Epithelial cell of prostate (primary cell): ENCODE results near the gene ANKUB1.
"Not testable (repeated sequence)": the region's sequence is repeated elsewhere in the genome, so short reads cannot be mapped to it uniquely, and the experiment has no call there.

ENCODE experiments used
- DNase-seq: peaks from one replicate; pipeline ENCODE4 v3.0.0-alpha.2; 2011; ENCODE audit warnings: low read depth, low spot score
- H3K27ac ChIP-seq: fragments of 450-650 bp; 2 replicates; pipeline ENCODE4 v1.5.1; 2017; ENCODE audit warnings: mild to moderate bottlenecking

The ANKUB1 gene, protein sequence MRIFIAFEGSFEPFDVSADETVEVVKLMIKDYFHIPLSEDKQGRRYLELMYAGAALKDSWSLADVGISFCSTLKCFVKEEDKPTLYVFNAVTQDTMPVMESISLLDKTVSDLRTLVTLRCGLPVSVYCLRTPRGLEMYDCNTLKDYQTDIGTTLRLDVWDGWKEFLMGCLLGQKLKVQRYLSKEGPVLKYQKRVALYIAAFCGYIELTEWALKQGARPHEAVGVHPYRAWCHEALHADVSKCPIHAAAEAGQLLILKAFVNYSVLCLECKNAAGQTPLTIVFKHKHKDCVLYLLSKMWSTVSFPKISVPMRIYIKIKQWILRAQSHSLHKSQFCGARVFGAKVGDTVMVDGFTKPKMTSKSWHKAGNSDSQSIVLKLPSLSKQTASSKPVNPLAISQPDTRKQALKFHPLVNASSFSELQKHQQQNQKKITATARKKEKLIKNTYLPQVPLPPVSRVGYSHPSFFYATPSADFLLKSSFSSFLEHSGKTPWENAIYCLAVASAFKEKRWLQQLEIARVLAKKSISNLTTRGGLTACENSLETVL

DNA sequence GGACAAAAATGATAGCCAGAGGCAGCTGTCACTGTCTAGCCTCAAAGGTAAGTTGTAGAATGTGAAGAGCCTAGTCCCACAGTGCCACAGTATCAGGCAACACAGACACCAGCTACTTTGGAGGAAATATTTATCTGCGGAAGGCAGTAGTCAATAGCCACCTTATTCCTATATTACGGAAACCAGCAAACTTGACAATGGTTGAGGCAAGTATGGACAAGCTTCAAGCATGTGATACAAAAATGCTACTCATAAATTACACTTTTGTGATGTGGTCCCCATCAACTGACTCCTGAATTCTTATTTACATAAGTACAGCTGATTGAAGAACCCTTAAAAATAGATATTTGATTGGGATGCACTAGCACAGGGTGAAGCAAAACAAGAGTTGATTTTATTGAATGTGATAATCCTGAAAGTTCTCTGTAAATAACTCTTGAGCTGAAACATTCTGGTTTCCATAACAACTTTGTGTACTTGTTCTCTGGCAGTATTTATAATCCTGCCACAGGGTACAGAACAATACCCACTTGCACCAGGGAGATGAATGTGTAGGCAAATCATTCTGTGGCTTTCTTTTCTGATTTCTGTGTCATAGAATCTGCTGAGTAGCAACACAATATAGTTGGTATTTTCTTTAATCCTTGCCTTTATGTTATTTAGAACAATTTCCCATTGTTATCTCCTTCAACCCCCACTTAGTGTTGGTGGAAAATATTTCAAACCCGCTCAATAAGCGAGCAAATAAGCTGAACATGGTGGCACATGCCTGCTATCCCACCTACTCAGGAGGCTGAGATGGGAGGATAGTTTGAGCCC lies at the start of gene ANKUB1:
ANKUB1 (minus strand) TSS at position 103 of the 819 bp plus-strand sequence. CDS start 188 bp downstream, outside the sequence.
- DNase-seq: no peak
- peak within 1 kb of the TSS; percentile 45 for H3K27ac ChIP-seq

DNA sequence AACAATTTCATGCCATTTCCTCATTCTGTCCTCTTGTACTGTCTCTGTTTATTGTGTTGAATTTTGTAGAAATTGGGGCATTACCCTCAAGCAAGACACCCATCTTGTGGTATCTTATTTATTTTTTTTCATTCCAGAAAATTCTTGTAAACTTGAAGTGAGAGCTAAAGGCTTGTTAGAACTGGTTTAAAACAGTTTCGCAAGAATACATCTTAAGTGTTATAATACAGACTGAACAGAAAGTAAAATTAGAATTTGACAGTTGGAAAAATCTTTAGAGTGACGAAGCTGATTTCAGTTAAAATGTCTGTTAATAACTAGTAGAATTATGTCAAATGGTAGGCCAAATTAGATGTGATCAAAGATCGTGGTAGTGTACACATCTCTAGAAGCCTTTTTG lies 47.5 kb upstream of the ANKUB1 start:
- DNase-seq: no peak
- peak overlapping the region; percentile 26 for H3K27ac ChIP-seq

DNA sequence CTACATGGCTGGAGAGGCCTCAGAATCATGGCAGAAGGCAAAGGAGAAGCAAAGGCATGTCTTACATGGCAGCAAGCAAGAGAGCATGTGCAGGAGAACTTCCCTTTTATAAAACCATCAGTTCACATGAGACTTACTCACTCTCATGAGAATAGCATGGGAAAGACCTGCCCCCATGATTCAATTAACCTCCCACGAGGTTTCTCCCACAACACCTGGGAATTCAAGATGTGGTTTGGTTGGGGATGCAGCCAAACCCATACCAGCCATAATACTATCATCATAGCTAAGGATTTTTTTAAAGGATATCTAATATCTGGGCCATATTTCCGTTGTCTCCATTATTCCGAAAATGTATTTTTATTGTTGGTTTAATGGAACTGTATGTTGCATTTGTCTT lies 47.1 kb upstream of the ANKUB1 start:
- not testable (repeated sequence) for DNase-seq
- peak overlapping the region; percentile 26 for H3K27ac ChIP-seq

DNA sequence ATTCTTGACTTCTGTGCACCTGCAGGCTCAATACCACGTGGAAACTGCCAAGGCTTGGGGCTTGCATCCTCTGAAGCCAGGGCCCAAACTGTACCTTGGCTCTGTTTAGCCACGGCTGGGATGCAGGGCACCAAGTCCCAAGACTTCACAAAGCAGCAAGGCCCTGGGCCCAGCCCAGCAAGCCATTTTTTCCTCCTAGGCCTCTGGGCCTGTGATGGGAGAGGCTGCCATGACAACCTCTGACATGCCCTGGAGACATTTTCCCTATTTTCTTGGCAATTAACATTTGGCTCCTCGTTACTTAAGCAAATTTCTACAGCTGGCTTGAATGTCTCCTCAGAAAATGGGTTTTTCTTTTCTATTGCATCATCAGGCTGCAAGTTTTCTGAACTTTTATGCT lies 46.1 kb upstream of the ANKUB1 start:
- not testable (repeated sequence) for H3K27ac ChIP-seq, DNase-seq

DNA sequence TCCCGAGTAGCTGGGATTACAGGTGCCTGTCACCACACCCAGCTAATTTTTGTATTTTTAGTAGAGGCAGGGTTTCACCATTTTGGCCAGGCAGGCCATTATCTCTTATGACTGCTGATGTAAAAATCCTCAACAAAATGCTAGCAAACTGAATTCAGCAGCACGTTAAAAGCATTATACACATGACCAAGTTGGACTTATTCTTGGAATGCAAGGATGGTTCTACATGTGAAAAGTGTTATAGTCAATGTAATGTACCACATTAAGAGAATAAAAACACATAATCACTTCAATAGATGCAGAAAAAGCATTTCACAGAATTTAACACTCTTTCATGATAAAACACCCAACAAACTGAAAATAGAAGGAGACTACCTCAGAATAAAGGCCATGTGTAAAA lies 40.9 kb upstream of the ANKUB1 start:
- no peak for DNase-seq

DNA sequence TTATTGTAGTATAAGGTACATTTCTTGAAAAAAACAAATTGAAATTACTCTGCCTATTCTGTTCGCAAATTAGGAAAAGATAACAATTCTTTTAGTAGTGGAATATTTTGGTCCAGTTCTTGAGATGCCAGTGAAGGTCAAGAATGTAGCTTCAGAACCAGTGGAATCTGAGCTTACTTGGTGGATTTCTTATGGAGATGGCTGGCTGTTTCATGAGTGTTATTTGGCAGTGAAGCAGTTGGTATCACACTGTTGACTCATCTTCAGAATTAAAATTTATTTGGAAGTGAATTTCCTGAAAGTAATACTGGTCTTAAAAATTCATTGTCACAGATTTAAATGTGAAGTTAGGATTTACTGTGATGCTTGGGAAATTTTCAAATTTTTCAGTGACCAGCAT lies 39.7 kb upstream of the ANKUB1 start:
- DNase-seq: no peak
- H3K27ac ChIP-seq: no peak overlapping the region

More for the DNA sequence above, 40.9 kb upstream of the ANKUB1 start:
- H3K27ac ChIP-seq: no peak overlapping the region

DNA sequence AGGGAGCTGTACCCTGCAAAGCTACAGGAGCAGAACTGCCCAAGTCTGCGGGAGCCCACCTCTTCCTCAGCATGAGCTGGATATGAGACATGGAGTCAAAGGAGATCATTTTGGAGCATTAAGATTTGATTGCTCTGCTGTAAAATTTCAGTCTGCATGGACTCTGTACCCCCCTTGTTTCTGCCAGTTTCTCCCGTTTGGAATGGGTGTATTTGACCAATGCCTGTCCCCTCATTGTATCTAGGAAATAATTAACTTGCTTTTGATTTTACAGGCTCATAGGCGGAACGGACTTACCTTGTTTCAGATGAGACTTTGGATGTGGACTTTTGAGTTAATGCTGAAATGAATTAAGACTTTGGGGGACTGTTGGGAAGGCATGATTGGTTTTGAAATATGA lies 39.0 kb upstream of the ANKUB1 start:
- H3K27ac ChIP-seq: no peak overlapping the region

DNA sequence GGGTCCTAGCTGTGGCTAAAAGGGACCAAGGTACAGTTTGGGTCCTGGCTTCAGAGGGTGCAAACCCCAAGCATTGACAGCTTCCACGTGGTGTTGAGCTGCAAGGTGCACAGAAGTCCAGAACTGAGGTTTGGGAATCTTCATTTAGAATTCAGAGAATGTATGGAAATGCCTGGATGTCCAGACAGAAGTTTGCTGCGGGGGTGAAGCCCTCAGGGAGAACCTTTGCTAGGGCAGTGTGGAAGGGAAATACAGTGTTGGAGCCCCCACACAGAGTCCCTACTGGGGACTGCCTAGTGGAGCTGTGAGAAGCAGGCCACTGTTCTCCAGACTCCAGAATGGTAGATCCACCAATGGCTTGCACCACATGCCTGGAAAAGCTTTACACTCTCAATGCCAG lies 38.5 kb upstream of the ANKUB1 start:
- no peak overlapping the region for H3K27ac ChIP-seq
- no peak for DNase-seq

More for the DNA sequence above, 39.0 kb upstream of the ANKUB1 start:
- DNase-seq: no peak

DNA sequence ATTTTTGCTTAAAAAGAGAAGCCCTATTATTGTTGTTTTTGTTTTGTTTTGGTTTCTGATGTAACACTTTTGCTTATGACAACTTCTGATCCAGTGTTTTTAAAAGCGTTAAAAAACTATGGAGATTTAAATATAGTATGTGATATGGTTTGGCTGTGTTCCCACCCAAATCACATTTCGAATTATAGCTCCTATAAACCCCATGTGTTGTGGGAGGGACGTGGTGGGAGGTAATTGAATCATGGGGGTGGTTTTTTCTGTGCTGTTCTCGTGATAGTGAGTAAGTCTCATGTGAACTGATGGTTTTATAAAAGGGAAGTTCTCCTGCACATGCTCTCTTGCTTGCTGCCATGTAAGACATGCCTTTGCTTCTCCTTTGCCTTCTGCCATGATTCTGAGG lies 37.3 kb upstream of the ANKUB1 start:
- not testable (repeated sequence) for DNase-seq, H3K27ac ChIP-seq

DNA sequence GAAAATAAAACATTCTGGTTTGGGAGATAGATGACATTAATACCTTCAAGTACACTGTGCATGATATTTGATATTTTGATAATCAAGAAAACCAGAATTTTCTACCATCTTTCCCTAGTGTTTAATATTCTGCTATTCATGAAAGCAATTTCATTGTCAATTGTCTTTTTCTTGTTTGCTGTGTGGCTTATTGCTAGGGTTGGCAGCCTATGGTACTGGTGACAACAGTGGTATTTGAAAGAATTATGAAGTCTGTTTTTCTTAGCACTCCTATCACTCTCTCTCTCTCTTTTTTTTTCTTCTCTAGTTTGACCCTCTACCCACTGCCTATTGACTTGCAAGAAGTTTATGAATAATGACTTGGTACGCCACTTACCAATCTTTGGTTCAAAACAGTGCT lies 36.0 kb upstream of the ANKUB1 start:
- DNase-seq: no peak
- H3K27ac ChIP-seq: no peak overlapping the region

DNA sequence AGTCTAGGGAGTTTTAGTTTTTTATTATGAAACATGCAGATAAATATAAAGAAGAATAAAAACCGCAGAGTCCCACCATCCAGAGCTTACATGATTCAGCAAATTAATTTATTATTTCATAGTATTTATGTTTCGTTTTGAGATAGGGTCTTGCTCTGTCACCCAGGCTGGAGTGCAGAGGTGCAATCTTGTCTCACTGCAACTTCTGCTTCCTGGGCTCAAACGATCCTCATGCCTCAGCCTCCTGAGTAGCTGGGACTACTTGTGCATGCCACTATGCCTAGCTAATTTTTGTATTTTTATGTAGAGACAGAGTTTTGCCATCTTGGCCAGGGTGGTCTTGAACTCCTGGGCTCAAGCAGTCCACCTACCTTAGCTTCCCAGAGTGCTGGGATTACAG lies 34.3 kb upstream of the ANKUB1 start:
- DNase-seq: no peak
- H3K27ac ChIP-seq: no peak overlapping the region

DNA sequence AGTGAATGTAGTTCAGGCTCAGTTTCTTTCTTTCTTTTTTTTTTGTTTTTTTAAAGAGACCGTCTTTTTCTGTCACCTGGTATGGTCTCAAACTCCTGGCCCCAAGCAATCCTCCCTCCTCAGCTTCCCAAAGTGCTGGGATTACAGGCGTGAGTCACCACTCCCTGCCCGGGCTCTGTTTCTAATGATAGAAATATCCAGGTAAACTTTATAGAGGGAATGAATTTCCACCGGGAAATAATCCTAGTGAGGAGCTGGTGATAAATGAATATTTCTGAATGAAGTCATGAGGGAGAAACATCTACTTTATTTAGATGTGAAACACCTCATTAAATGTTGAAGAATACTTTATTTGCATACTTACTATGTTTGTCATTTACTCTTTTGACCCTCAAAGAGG lies 27.8 kb upstream of the ANKUB1 start:
- peak overlapping the region; percentile 1 for H3K27ac ChIP-seq

DNA sequence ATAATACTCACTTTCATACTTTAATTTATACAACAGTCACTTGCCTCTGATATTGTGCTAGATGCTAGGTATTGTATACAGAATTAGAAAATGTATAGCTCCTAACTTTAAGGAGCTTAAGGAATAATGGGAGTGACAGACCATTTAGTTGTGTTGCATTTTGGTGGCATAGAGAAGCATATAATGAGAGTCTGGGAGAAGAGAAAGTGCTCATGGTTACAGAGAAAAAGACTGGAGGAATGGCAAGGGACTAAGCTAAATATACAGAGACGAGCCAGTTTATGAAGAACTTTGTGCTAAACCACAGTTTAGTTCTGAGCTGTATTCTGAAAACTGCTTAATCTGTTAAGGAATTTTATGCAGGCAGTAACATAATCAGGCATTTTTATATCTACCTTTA lies 27.1 kb upstream of the ANKUB1 start:
- H3K27ac ChIP-seq: no peak overlapping the region
- no peak for DNase-seq

More for the DNA sequence above, 27.8 kb upstream of the ANKUB1 start:
- DNase-seq: no peak

DNA sequence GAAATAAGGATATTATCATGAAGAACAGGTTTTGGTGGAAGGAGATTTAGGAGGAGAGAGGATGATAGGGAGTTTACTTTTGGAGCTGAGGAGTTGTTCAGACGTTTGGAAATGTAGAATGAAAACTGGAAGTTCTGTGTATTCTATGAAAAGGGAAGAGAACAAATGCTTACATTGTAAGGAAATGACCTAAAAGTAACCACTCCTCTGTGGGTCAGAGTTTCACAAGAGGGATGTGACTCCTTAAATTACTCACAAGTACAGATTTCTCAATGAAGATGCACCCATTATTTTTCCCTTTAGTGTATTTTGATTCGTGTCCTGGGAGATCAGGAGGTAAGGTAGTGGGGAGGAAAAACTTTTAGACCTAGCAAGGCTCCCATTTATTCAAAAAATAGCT lies 24.6 kb upstream of the ANKUB1 start:
- DNase-seq: no peak

DNA sequence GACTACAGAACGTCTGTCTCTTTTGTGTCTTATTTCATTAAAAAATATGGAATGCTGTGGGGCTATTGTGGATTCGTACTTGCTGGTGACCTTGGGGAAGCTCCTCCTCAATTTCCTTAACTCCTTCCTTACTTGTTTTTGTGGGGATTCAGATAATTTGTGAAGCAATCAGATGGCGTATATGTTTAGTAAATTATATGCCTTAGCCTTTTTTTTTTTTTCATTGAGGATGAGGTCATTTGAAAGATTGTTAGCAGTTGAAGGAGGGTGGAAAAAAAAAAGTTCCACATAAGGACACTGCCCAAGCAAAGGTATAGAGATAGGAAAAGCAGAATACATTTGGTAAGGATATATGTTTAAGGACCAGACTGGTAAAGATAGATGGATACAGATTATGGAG lies 24.0 kb upstream of the ANKUB1 start:
- peak overlapping the region; percentile 98 for H3K27ac ChIP-seq
- no peak for DNase-seq

More for the DNA sequence above, 24.6 kb upstream of the ANKUB1 start:
- H3K27ac ChIP-seq: peak overlapping the region; percentile 98

DNA sequence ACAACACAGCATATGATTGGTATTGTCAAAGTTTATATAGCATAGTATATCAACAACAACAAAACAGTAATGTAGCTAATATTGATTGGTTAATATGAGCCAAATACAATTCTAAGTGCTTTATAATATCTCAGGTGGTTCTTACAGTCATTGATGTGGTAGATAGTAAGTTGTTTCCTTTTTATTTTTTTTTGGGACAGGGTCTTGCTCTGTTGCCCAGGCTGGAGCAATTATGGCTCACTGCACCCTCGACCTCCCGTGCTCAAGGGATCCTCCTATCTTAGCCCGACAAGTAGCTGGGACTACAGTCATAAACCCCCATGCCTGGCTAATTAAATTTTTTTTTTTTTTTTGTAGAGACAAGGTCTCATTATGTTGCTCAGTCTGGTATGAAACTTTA lies 23.4 kb upstream of the ANKUB1 start:
- DNase-seq: no peak

DNA sequence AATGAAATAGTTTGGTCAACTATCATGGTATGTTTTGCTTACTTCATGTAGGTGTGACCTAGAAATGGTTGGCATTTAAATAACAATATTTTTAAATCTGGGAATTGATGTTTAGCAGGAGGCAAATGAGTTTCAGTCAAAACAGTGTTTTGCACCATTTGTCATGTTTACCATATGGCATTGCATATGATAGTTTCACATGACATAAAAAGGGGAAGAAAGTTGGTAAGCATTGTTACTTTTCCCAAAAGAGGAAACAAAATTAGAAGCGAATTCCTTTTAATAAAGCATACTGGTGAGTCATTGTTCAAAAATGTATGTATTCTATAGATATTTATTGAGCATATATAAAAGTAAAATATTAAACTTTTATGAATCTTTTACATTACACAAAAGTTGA lies 23.0 kb upstream of the ANKUB1 start:
- DNase-seq: no peak
- H3K27ac ChIP-seq: peak overlapping the region; percentile 98

More for the DNA sequence above, 23.4 kb upstream of the ANKUB1 start:
- peak overlapping the region; percentile 98 for H3K27ac ChIP-seq

DNA sequence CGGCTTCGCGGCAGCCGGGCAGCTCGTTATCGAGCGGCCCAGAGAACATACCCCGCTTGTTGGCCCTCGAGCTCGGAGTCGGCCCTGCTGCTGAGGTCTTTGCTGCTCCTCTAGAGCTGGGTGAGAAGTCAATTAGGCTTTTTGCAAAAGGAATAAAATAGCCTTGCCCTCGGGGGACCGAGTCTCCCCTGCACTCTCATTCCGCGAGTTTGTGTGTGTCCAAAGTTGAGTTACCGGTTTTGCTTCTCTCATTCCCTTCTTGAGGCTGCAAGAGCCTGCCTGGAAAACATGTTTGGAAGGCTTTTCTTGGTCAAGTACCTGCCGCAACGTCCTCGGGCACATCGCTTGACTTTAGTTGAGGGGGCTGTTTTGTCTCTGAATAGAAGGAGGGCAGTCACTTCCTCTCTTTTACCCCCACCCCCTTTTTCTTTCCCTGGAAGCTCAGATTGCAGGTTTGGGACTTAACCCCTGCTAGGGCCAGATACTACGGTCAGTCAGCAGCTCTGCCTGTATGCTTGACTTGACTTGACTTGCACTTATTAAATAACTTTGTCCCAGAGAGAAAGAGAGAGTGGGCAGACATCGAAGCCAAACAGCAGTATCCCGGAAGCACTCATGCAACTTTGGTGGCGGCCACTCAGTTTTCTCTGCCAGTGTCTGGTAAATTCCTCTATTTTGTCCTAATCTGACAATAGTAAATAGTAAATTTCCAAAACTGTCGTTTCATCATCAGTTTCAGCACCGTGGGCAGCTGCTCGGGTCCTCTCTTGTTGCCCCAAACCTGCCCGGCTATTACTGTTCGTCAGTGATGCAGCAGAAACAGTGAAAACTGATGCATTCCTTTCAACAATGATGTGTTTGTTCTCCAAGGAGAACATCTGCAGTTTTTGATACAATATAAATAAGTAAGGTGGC lies 21.3 kb upstream of the ANKUB1 start:
- no peak for DNase-seq
- peak overlapping the region; percentile 98 for H3K27ac ChIP-seq

DNA sequence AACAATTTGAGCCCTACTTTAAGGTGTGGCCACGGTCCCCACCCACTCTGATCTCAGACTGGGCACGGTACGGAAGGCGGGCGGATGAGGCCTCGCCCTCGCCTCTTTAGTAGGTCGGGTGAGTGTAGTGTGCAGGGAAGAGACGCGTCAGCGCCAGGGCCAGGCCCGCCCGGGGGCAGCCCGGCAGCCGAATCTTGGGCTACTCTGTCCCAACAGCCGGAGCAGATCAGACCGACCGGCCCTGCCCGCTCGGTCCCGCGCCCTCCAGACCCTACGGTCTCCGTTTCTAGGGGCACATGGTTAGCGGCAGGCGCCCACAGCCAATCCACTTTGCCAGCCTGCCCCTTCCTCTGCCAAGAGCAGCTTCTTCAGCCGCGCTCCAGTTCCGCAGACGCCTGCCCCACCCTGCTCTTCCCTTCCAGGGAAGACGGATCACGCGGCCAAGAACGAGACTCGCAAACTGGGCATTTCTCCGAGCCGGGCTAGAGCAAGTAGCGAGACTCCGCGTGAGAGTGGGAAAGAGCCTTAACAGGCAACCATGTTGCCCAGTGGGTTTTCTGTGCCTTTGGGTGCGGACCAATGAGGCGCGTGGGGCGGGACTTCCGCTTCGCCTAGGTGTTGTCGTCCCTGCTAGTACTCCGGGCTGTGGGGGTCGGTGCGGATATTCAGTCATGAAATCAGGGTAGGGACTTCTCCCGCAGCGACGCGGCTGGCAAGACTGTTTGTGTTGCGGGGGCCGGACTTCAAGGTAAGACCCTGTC lies 20.4 kb upstream of the ANKUB1 start, which contains the start of gene RNF13:
RNF13 (plus strand) TSS at position 610 of the 761 bp plus-strand sequence. CDS start 32,812 bp downstream, outside the sequence.
- H3K27ac ChIP-seq: peak within 1 kb of the TSS; percentile 98
- peak; percentile 61 for DNase-seq
